ENCODE measurements around the gene RBM47.
"Not testable (repeated sequence)": the region's sequence is repeated elsewhere in the genome, so short reads cannot be mapped to it uniquely, and the experiment has no call there.

The RBM47 gene

DNA sequence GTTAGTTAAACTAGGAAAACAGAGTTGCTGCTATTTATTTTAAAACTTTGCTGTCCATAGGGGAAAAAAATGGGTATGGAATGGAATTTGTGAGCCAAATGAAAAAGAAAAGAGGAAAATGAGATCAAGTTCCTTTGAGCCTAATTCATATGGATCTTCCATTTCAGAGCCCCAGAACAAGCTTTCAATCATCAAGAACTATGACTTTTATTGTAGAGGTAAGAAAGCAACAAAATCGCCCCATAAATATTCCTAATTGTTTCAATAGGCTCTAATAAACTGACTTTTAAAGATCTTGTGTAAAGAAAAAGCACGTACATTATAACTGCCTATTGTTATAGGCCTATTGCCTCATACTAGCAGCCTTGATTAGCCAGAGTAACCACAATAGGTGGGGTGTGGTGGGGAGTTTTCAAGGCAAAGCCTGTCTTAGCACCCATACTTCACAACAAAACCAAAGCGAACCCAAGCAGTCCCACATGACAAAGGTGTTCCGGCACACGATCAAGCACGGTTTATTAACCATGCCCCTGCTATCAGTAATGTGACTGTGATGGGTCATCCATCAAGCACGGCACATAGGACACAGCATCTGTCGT, 44.4 kb downstream of the RBM47 start:
- no peak for DNase-seq

DNA sequence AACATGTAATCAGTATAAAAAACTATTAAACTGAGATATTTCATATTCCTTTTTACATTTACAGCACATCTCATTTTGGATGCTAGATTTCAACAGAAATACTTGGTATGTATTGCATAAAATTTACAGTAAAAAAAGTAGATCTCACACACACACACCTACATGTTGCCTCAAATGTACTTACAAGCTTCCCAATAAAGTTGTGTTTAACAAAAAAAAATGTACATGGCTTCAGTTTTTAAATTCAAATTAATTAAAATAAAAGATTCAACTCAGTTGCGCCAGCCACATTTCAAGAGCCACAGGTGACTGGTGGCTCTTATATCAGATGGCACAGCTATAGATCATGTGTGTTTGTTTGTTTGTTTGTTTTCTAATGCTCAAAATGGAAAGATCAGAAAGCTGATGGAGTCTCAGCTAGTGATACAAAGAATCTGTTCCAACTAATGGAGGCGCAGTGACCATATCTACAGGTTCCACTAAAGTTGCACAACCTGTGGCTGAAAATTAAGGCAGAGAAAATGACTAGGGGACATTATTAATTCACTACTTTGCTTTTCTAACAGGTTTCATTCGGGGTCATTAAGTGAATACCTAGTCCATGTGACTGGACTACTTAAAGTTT, 45.0 kb downstream of the RBM47 start:
- DNase-seq = no peak

DNA sequence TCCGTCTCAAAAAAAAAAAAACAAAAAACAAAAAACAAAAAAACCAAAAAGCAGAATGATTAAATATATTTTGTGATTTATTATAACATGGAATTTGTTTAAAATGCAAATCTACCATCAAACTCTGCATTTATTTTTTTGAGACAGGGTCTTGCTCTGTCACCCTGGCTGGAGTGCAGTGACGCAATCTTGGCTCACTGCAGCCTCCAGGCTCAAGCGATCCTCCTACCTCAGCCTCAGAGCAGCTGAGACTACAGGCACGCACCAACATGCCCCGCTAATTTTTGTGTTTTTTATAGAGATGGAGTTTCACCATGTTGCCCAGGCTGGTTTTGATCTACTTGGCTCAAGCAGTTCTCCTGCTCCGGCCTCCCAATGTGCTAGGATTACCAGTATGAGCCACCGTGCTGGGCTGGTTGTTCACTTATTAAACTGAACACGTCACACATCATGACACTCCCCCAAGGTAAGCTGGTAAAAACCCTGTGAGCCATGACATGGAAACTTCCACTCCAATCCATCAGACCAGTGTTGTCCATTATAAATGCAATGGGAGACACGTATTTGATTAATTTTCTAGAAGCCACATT, 45.7 kb downstream of the RBM47 start:
- no peak for DNase-seq

DNA sequence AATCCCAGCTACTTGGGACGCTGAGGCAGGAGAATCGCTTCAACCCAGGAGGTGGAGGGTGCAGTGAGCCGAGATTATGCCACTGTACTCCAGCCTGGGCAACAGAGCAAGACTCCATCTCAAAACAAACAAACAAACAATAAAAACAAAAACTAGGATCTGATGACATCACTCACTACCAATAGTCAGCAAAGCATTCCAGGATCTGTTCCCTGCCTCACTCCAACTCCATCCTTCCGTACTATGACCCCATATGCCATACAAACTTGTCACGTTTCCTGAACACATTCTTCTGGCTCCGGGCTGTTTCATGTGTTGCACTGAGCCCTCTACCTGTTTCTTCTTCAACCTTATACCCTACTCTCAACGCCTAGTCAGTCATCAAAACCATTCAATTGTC, 47.3 kb downstream of the RBM47 start:
- no peak for DNase-seq

DNA sequence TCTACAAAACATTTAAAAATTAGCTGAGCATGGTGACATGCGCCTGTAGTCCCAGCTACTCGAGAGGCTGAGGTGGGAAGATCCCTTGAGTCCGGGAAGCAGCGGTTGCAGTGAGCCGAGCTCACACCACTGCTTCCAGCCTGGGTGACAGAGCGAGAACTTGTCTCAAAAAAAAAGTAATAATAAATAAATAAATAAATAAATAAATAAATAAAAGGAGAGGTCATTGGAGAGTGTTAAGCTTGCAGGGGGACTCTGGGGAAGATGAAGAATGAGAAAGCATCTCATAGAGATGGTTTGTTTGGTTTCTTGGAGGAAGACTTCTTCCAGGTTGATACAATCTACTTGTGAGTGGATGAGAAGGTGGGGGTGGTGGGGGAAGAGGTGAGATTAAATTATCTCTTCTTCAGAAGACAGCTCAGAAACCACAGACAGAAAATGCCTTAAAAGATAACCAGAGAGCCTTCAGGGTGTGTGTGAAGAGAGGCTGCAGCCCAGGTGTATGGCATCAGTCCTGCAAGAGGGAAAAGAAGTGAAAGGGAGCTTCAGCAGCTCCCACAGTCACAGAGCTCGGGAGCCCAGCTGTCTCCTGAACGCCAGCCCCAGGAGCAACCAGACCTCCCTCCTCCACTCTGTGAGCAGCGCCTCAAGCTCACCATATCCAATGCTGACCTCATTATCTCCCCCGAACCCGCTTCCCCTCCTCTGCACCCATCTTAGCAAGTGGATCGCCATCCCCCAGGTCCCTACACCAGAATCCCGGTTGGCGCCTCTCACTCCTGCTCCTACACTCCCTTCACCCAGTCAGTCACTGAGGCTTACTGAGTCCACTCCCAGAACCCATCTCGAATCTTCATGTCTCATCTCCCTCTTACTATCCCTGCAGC, 48.2 kb downstream of the RBM47 start:
- DNase-seq = no peak

DNA sequence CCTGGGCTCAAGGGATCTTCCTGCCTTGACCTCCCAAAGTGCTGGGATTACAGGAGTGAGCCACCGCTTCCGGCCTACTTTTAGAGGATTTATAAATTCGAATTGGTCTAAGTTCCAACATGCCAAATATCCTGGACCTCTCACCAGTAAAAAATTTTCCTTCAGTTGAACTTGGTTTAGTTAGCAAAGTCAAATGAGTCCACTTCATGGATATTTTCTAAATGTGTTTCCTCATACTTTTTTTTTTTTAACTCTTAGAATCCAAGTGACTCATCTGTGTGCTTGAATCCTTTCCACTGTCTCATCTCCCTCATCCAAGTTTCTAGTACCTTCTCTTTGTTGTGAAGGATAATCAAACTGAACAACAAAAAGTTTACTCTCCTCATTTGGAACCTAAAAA, 49.7 kb downstream of the RBM47 start:
- DNase-seq = no peak

DNA sequence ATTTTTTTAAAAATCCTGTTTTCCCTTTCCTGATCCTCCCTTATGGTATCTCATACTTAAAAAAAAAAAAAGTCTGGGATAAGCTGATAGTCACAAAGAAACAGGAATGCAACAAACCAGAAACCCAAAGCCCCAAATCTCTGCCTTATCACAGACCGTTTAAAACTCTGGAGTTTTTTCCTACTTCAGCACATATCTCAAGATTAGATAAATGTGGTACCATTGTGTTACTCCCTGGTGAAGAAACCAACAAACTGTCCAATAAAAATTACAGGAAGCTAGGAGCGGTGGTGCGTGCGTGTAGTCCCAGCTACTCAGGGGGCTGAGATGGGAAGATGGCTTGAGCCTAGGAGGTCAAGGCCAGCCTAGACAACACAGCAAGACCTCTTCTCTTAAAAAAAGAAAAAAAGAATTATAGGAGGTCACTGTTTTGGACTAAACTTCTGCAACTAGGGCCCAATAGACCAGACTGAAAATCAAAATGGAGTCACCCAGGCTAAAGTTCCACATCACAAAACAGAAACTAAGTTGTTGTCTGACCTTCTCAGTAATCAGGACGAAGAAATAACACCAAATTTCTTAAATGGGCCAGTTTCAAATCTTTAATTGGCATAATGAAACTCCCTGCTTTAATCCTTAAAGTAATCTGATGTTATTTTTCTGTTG, 51.9 kb downstream of the RBM47 start:
- DNase-seq = no peak

DNA sequence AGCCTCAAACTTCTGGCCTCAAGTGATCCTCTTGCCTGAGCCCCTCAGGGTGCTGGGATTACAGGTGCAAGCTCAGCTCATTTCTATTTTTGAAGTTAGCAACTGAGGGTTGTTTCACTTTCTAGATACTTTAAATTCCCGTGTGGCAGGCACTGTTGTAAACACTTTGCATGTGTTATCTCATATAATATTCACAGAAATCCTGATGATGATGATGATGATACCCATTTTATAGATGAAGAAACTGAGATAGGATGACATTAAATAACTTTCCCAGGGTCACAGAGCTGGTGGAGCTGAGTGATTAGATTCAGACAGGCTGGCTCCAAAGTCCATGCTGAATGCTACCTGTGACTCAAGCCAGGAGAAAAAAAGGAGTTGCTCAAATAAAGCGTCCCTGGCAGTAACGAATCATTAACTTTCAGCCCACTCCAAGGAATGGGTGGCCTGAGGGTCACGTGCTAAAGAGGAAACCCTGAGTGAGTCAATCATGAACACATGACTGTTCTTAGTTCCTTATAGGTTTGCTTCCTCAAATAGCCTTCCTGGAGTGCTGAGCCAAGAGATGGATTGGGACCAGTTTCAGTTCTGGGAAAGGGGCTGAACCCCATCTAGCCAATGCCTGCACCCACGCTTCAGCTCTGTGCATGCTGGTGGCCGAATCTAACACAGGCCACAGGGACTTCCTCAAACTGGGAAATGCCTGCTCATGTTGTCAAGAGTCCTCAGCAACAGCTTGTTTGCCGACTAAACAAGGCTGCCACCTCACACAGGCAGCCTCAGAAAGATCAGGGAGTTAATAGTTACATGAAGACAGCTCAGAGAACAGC, 52.8 kb downstream of the RBM47 start:
- no peak for DNase-seq

DNA sequence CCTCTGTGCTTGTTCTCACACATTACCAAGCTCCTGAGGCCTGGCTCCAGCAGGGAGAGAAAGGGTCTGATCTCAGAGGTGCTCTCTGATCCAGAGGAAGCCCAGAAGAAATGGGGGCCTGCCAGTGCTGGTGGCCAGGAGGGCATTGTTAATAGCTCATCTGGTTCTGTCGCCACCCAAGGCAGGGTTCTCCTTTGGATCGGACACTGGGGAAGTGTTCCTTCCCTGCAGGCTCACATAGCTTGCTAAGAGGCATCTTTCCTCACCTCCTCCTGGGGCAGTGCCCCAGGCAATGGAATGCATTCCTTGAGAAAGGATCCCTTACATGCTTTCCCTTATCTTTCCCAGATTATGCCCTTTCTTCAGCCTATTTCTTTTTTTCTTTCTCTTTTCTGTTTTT, 53.8 kb downstream of the RBM47 start:
- no peak for DNase-seq

DNA sequence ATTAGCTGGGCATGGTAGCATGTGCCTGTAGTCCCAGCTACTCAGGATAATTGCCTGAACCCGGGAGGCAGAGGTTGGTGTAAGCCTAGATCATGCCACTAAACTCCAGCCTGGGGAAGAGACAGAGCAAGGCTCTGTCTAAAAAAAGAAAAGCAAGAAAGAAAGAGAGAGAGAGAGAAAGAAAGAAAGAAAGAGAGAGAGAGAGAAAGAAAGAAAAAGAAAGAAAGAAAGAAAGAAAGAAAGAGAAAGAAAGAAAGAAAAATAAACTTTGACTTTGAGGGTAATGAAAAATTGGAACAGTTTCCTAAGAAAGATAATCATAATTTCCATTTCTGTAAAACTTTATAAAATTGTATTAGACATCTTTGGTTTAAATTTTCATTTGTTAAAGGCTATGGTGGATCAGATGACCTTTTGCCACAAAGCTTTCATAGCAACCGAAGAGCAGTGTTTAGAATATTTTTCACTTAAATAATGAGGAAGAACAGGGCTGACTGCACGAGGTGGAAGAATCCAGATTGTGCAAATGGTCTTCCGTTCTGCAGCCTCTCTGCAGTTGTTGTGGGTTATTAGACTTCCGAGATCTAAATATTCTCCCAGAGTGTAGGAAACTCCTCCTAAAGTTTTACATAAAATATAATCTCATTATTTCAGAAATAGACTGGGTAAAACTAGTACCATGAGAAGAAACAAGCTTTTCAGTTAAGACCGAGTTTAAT, 55.9 kb downstream of the RBM47 start:
- DNase-seq = no peak

DNA sequence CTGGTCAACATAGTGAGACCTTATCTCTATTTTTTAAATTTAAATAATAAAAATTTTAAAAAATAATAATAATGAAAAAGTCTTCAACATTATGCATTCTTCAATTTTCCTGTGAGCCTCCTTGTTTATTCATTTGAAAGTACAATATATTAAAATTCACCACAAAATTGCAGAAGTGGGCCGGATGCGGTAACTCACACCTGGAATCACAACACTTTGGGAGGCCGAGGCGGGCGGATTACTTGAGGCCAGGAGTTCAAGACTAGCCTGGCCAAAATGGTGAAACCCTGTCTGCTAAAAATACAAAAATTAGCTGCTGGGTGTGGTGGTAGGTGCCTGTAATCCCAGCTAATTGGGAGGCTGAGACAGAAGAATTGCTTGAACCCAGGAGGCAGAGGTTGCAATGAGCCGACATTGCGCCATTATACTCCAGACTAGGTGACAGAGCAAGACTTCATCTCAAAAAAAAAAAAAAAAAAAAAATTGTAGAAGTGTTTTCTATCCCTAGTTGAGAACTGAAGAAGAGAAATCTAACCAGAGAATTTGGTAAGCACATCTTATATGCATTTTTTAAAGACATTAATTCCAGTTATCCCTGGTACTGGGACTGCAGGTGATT, 56.9 kb downstream of the RBM47 start:
- no peak for DNase-seq

DNA sequence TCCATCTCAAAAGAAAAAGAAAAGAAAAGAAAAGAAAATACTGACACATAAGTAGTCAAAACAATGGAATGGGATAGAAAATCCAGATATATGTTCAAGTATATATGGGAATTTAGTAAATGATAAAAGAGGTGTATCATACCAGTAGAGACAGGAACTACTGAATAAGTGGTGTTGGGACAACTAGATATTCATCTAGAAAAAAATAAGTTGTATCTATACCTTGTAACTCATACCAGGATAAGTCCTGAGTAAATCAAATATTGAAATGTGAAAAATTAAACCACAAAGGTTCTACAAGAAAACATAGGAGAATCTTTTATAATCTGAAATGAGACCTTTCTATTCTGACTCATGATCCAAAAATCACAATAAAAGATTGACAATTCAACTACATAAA, 58.5 kb downstream of the RBM47 start:
- DNase-seq = no peak

DNA sequence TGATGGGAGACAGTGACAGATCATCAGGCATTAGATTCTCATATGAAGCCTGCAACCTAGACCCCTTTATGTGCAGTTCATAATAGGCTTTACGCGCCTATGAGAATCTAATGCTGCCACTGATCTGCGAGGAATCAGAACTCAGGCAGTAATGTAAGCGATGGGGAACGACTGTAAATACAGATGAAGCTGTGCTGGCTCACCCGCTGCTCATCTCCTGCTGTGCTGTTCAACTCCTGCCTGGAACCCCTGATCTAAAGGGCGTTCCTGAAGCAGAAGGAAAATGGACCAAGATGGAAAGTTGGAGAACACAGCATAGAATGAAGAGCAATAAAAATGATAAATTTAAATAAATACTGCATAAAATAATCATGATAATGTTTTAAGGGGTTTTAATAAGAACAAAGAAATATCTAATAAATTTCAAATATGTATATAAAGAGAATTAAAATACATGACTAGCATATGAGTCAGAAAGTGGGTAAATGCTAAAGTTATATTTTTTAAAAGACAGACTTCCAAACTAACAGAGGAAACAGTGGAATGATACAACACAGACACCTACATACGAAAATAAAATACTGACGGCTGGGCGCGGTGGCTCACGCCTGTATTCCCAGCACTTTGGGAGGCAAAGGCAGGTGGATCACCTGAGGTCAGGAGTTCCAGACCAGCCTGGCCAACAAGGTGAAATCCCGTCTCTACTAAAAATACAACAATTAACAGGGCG, 59.2 kb downstream of the RBM47 start:
- no peak for DNase-seq

DNA sequence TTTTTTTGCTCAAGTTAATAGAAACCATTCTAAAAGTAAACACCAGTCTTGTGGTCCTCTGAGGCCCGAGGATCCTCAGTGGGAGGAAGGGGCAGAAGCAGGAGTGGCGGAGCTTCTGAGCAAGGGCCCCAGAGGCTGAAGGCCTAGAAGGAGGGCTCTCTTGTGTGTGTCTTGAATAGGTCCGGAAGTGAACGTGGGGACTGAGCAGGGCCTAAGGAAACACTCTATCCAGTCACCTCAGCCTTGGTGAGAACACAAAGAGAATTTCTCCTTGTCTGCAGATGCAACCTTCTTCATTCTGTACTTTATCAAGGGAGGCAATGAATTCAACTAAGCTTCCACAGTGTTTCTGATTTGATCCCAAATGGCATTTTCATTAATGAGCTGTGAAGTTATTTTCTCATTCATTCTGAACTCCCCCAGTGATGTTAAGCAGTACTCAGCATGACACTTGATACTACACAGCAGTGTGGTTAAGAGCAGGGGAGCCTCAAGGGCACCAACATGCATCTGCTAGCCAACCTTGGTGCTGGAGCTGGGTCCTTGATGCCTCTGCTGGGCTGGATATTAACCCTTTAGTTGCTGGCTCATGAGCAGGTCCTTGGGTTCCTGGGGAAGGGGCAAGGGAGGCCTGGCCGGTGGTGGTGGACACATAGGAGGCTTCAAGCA, 64.7 kb downstream of the RBM47 start:
- DNase-seq = no peak

DNA sequence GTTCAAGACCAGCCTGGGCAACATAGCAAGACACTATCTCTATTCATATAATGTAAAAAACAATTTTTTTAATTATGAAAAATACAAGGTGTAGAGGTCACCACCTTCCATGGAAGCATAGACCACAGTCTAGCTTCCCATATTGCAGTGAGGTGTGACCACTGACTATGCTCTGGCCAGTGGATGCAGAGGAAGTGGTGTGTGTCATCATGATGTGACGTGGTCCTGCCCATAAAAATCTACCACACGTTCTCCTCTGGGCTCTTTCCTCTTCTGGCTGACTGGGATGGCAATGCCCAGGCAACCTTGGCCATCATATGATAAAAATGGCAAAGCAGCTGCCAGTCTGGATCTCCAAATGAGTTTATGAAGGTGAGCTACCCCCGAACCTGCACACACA, 65.7 kb downstream of the RBM47 start:
- no peak for DNase-seq

DNA sequence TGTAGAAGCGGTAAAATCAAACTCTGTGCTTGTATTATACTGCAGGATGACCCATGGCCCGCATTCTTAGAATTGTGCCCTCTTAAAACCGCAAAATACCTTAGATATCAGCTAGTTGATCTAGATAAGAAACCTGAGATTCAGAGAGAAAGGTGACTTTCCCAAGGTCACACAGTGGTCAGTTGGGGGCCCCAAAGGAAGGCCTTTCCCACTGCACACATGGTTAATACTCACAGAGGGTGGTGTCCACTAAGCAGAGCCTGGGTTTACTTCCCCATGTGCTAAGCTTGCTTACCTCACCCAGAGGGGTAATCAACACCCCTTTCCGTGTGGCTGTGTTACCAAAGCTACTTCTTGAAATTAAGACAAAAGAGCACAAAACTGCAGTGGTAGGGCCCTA, 66.3 kb downstream of the RBM47 start:
- DNase-seq = no peak

DNA sequence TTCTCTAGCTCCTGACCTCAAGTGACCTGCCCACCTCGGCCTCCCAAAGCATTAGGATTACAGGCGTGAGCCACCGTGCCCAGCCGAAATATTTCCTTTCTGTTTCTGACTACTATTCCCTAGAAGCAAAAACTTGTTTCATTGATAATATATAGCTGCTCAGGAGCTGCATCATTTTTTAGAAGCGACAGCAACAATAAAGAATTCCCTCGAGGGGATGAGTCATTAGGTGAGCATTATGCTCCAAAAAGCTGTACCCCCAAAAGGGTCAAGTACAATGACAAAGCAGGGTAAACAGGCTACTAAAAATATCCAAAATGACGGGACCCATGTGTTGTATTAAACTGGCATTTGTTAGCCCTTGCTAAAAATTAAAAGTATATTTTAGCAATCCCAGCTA, 67.0 kb downstream of the RBM47 start:
- DNase-seq = no peak

DNA sequence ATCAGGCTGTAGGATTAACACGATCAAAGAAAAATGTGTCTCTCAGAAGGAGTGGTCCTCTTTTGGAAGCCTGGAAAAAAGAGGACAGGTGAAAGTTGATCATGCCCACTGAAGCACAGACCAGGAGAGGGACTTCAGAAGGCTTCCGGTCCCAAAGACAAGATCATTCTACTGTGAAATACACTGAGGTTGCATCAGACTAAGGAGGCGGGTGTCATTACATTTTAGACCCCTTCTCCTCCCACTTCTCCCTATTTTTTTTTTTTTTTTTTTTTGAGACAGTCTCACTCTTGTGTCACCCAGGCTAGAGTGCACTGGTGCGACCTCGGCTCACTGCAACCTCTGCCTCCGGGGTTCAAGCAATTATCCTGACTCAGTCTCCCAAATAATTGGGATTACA, 67.5 kb downstream of the RBM47 start:
- no peak for DNase-seq

DNA sequence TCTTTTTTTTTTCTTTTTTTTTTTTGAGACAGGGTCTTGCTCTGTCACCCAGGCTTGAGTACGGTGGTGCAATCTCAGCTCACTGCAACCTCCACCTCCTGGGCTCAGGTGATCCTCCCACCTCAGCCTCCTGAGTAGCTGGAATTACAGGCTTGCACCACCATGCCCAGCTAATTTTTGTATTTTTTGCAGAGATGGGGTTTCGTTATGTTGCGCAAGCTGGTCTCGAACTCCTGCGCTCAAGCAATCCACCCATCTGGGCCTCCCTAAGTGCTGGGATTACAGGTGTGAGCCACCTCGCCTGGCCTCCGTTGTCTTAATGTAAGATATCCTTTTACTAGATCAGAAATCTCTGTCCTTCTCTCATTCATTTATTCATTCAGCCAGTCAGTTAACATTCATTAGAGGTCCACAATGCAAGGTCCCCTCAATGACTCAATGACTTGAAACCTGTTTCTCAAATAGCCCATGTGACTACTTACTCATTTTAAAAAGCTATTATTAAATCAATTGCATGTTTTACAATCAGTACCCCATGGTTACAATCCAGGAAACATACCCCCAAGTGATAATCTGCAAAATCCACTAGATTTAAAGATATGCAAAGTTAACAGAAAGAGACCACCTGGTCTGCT, 68.0 kb downstream of the RBM47 start:
- DNase-seq = not testable (repeated sequence)
